Measurements from ENCODE around the gene EPHA7.

GRCh38 chr6:93318121-93318520 lies 101.2 kb downstream of the EPHA7 start:
- TF ChIP-seq CTCF (optimal IDR thresholded peaks at IDR 0.05 in 1 of 3, IDR thresholded peaks at IDR 0.05 in 1 of 3, conservative IDR thresholded peaks at IDR 0.05 in 1 of 3; ENCODE audit: extremely low read depth in 1 of 3, insufficient read depth in 2 of 3, low read length in 3 of 3) (no peak), EZH2 (IDR thresholded peaks at IDR 0.05; ENCODE audit: low read length) (no peak)

Measured in keratinocyte (primary cell).